ENCODE measurements around the gene MICU2. TPM values are rescaled to one million over a fixed set of nuclear protein-coding genes. Genes with fewer than 3 reads are reported as not detected.

MICU2 gene
- total RNA-seq, 1 experiment from 2014 or later = 56.0 TPM

DNA sequence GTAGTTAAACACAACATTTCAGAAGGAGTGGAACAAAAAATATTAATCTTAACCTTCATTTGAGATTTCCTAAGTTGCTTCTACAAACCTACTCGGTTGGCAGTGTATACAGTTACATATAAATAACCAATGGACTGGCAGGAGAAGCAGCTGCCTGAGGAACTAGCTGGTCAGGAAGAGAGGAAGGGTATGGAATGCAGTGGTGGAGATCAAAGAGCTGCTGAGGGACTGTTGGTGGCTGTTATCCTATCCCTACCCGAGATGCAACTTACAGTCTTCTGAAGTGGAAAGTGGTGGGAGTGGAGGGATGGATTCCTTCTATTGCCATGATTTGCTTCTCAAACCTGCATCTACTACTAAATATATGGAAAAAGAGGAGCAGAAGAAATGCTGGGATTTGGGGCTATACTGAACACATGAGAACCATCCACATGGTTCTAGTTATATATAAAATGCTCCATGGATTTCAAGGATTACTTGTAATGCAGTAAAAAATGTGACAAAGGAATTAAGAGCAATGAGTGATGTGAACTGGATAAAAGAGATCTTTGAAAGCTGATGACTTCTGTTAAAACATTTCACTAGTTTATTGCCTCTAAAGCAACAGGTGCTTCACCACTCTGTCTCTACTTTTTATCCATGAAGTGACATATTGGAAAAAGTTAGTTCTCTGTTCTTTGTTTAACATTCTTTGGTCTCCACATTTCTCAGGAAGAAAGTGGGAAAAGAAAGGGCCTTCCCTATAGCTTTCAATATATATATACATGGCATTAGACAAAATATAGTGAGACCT lies 29.9 kb downstream of the MICU2 start:
- Histone ChIP-seq H3K4me1 (ENCODE audit: insufficient read depth, low read length, poor library complexity, severe bottlenecking) (peaks cover 9% of the 10 kb centered on the region), H3K27me3 (replicated peaks; ENCODE audit: insufficient read depth, low read depth, low read length, poor library complexity) (no peaks in the 10 kb centered on the region), H3K4me3 (ENCODE audit: low read depth, low read length, poor library complexity, severe bottlenecking) (no peak overlapping the region), H3K9me3 (ENCODE audit: low read depth, low read length, poor library complexity, severe bottlenecking) (no peaks in the 10 kb centered on the region), H3K36me3 (ENCODE audit: insufficient read depth, low read length, poor library complexity, severe bottlenecking) (no peaks in the 10 kb centered on the region), H3K27ac (ENCODE audit: low read depth, low read length, poor library complexity, severe bottlenecking) (no peak overlapping the region)
- TF ChIP-seq, protein P1, sequence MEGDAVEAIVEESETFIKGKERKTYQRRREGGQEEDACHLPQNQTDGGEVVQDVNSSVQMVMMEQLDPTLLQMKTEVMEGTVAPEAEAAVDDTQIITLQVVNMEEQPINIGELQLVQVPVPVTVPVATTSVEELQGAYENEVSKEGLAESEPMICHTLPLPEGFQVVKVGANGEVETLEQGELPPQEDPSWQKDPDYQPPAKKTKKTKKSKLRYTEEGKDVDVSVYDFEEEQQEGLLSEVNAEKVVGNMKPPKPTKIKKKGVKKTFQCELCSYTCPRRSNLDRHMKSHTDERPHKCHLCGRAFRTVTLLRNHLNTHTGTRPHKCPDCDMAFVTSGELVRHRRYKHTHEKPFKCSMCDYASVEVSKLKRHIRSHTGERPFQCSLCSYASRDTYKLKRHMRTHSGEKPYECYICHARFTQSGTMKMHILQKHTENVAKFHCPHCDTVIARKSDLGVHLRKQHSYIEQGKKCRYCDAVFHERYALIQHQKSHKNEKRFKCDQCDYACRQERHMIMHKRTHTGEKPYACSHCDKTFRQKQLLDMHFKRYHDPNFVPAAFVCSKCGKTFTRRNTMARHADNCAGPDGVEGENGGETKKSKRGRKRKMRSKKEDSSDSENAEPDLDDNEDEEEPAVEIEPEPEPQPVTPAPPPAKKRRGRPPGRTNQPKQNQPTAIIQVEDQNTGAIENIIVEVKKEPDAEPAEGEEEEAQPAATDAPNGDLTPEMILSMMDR (conservative IDR thresholded peaks at IDR 0.05; ENCODE audit: low read depth, low read length) = no peak
- TF ChIP-seq EZH2 (IDR thresholded peaks at IDR 0.05; ENCODE audit: borderline replicate concordance, low read depth, low read length, poor library complexity, severe bottlenecking) = no peak
- no TSS peak for BruUV-seq (replicated peaks)
- CTCF ChIA-PET = no interaction called here
- POLR2A ChIA-PET (ENCODE audit: low non-redundant PET) = interaction anchor here (0.7 kb wide), 1 partner anchor 85 kb away, joined by 5 read pairs; no protein-coding TSS in a partner anchor
- DNase-seq (ENCODE audit: low spot score) = no peak
- intact Hi-C loops (cut with micrococcal nuclease; ENCODE audit: unreplicated experiment) = no loop called here

- TF ChIP-seq, protein P1 (conservative IDR thresholded peaks at IDR 0.05; ENCODE audit: low read depth, low read length) = no peak
- no peak for TF ChIP-seq EZH2 (IDR thresholded peaks at IDR 0.05; ENCODE audit: borderline replicate concordance, low read depth, low read length, poor library complexity, severe bottlenecking)
- Histone ChIP-seq H3K4me3 (ENCODE audit: low read depth, low read length, poor library complexity, severe bottlenecking) (no peak overlapping the region), H3K27me3 (replicated peaks; ENCODE audit: insufficient read depth, low read depth, low read length, poor library complexity) (no peaks in the 10 kb centered on the region), H3K36me3 (ENCODE audit: insufficient read depth, low read length, poor library complexity, severe bottlenecking) (peaks cover 1% of the 10 kb centered on the region), H3K27ac (ENCODE audit: low read depth, low read length, poor library complexity, severe bottlenecking) (no peak overlapping the region), H3K9me3 (ENCODE audit: low read depth, low read length, poor library complexity, severe bottlenecking) (no peaks in the 10 kb centered on the region), H3K4me1 (ENCODE audit: insufficient read depth, low read length, poor library complexity, severe bottlenecking) (peaks cover 12% of the 10 kb centered on the region)
- POLR2A ChIA-PET (ENCODE audit: low non-redundant PET) = interaction anchor here (0.5 to 0.6 kb wide), 2 partner anchors 33 to 404 kb away, joined by 4 to 5 read pairs; no protein-coding TSS in a partner anchor
- DNase-seq (ENCODE audit: low spot score) = no peak
- CTCF ChIA-PET = no interaction called here
- intact Hi-C loops (cut with micrococcal nuclease; ENCODE audit: unreplicated experiment) = no loop called here
- BruUV-seq (replicated peaks) = no TSS peak
Observed at GRCh38 chr13:21569686-21570085, 34.3 kb downstream of the MICU2 start.

DNA sequence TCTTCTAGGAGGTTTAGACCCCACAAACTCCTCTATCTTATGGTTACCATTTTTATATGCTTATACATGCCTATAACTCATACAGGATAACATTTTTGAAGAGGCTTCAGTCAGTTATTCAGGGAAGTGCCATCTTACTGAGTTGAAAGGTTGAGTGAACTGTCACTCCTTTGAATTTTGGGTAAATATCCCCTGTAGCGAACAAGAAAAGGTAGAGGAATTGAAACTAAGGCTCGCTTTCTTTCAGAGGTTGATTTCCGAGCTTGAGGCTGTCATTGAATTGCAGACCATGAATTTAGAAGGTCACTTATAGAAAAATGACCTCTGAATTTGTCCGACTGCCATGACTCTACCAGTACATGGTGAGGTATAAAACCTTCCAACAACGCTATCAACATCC lies 35.1 kb downstream of the MICU2 start:
- no TSS peak for BruUV-seq (replicated peaks)
- Histone ChIP-seq H3K9me3 (ENCODE audit: low read depth, low read length, poor library complexity, severe bottlenecking) (no peaks in the 10 kb centered on the region), H3K27ac (ENCODE audit: low read depth, low read length, poor library complexity, severe bottlenecking) (no peak overlapping the region), H3K4me1 (ENCODE audit: insufficient read depth, low read length, poor library complexity, severe bottlenecking) (peaks cover 12% of the 10 kb centered on the region), H3K27me3 (replicated peaks; ENCODE audit: insufficient read depth, low read depth, low read length, poor library complexity) (no peaks in the 10 kb centered on the region), H3K36me3 (ENCODE audit: insufficient read depth, low read length, poor library complexity, severe bottlenecking) (peaks cover 9% of the 10 kb centered on the region), H3K4me3 (ENCODE audit: low read depth, low read length, poor library complexity, severe bottlenecking) (no peak overlapping the region)
- no peak for DNase-seq (ENCODE audit: low spot score)
- CTCF ChIA-PET = no interaction called here
- TF ChIP-seq, protein P1 (conservative IDR thresholded peaks at IDR 0.05; ENCODE audit: low read depth, low read length) = no peak
- TF ChIP-seq EZH2 (IDR thresholded peaks at IDR 0.05; ENCODE audit: borderline replicate concordance, low read depth, low read length, poor library complexity, severe bottlenecking) = no peak
- POLR2A ChIA-PET (ENCODE audit: low non-redundant PET) = no interaction called here
- intact Hi-C loops (cut with micrococcal nuclease; ENCODE audit: unreplicated experiment) = no loop called here

Measured in A673 (cell line).